Activated T-cell treated with anti-CD3 and anti-CD28 coated beads, Interleukin-2, amount 50 U/mL, for 72 hours (primary cell): ENCODE measurements around the gene DAP. TPM values are rescaled to one million over a fixed set of nuclear protein-coding genes. Genes with fewer than 3 reads are reported as not detected.

ENCODE experiments used
- ATAC-seq, 2 donors: fragments of 150-1000 bp; cut with Tn5 transposase; replicated peaks in 1 of 2; 2 replicates each; pipeline ENCODE4 v1.10.0; 2021; ENCODE audit warnings: moderate library complexity in 2 of 2, mild to moderate bottlenecking in 1 of 2
- DNase-seq, 2 donors: peaks; one replicate each; pipeline ENCODE4 v3.0.0; 2021 to 2022; ENCODE audit warnings: mixed read lengths in 1 of 2
- H3K27ac Mint-ChIP-seq: one replicate; pipeline ENCODE4 v1.8.0; 2022; ENCODE audit warnings: mild to moderate bottlenecking, moderate library complexity, mixed read lengths
- H3K27me3 Mint-ChIP-seq: one replicate; pipeline ENCODE4 v1.8.0; 2022; ENCODE audit warnings: low read depth, mixed read lengths
- H3K36me3 Mint-ChIP-seq, 2 donors: one replicate each; pipeline ENCODE4 v1.8.0; 2022; ENCODE audit warnings: mixed read lengths in 2 of 2, mild to moderate bottlenecking in 1 of 2; ENCODE audit not compliant: insufficient read depth in 2 of 2
- H3K4me1 Mint-ChIP-seq: one replicate; pipeline ENCODE4 v1.8.0; 2022; ENCODE audit warnings: low read depth, mixed read lengths
- H3K4me3 Mint-ChIP-seq, 2 donors: one replicate each; pipeline ENCODE4 v1.8.0; 2022; ENCODE audit warnings: mild to moderate bottlenecking in 2 of 2, mixed read lengths in 2 of 2, moderate library complexity in 2 of 2
- H3K9me3 Mint-ChIP-seq, 2 donors: one replicate each; pipeline ENCODE4 v1.8.0; 2022; ENCODE audit warnings: mixed read lengths in 2 of 2
- total RNA-seq, 2 donors: library from RNA; stranded (reverse); gene quantifications; one replicate each; pipeline ENCODE4 v1.2.3, GENCODE V29; 2022

Gene DAP
- total RNA-seq, 2 donors from 2014 or later = 55.9 to 61.6 TPM

GRCh38 chr5:10708189-10708944, 52.7 kb downstream of the DAP start:
- no peaks in the 10 kb centered on the region for H3K27me3 Mint-ChIP-seq
- no peak for ATAC-seq
- no peak for DNase-seq
- H3K4me3 Mint-ChIP-seq = no peak overlapping the region
- H3K9me3 Mint-ChIP-seq = no peaks in the 10 kb centered on the region
- no peak overlapping the region for H3K27ac Mint-ChIP-seq
- H3K36me3 Mint-ChIP-seq = no peaks in the 10 kb centered on the region
- H3K4me1 Mint-ChIP-seq = peaks cover 44% of the 10 kb centered on the region

DNA sequence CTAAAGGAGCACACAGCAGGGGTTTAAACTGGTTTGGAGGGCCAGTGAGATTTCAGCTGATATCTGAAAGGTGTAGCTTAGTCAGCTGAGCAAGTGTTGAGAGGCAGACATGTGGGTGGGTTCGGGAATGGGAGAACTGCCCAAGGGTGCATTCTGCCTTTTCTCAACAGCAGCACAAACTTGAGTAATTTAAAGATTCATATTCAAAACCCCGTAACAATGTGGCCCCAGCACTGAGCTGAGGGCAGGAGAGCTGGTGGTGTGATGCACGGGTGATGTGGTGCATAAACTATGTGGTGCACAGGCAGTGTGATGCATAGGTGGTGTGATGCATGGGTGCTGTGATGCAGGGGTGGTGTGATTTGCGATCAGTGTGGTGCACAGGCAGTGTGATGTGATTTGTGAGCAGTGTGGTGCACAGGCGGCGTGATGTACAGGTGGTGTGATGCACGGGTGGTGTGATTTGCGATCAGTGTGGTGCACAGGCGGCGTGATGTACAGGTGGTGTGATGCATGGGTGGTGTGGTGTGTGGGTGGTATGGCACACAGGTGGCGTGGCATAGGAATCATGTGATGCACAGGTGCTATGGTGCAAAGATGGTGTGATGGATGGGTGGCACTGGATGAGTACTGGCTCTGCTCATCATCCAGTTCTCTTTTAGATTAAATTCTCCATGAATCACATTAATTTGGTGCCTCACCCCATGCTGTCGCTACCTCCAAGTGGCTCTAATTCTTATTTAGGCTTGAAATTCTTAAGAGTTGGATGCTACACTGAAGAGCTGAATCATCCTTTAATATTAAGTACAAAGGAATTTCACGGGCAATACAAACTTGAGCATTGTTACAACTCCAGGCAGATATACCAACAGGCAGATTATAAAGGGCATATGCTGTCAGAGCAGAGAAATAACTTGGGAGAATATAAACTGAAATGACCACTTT, 53.6 kb downstream of the DAP start:
- no peaks in the 10 kb centered on the region for H3K27me3 Mint-ChIP-seq
- no peak overlapping the region for H3K27ac Mint-ChIP-seq
- DNase-seq (no peak), ATAC-seq (no peak)
- no peak overlapping the region for H3K4me3 Mint-ChIP-seq
- no peaks in the 10 kb centered on the region for H3K9me3 Mint-ChIP-seq
- no peaks in the 10 kb centered on the region for H3K36me3 Mint-ChIP-seq
- peaks cover 43% of the 10 kb centered on the region for H3K4me1 Mint-ChIP-seq

DNA sequence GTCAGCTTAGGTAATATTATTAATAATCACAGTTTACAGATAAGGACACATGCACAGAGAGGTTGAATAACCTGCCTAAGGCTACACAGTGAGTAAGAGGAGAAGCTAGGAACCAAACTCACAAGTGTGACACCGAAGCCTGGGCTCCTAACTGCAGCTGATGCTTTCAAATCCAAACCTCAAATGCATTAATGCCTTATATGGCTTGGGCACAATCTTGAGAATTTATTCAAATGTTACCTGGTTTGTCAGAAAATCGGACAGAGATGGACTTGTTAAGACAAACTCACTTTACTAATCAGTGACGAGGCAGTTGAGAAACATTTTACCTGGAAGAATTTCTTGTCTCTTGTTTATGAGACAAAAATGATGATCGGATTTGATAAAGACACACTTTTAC, 54.7 kb downstream of the DAP start:
- peaks cover 44% of the 10 kb centered on the region for H3K4me1 Mint-ChIP-seq
- no peaks in the 10 kb centered on the region for H3K9me3 Mint-ChIP-seq
- H3K27ac Mint-ChIP-seq = no peak overlapping the region
- ATAC-seq (no peak), DNase-seq (no peak)
- no peak overlapping the region for H3K4me3 Mint-ChIP-seq
- no peaks in the 10 kb centered on the region for H3K27me3 Mint-ChIP-seq
- H3K36me3 Mint-ChIP-seq = no peaks in the 10 kb centered on the region

- Mint-ChIP-seq H3K36me3 (no peaks in the 10 kb centered on the region), H3K27me3 (no peaks in the 10 kb centered on the region), H3K27ac (no peak overlapping the region), H3K9me3 (no peaks in the 10 kb centered on the region), H3K4me1 (peaks cover 44% of the 10 kb centered on the region), H3K4me3 (no peak overlapping the region)
- DNase-seq = no peak
- no peak for ATAC-seq
Observed at GRCh38 chr5:10705747-10706146, 55.3 kb downstream of the DAP start.

GRCh38 chr5:10704949-10705621, 55.9 kb downstream of the DAP start:
- Mint-ChIP-seq H3K27me3 (no peaks in the 10 kb centered on the region), H3K9me3 (no peaks in the 10 kb centered on the region), H3K36me3 (no peaks in the 10 kb centered on the region), H3K4me1 (peaks cover 48% of the 10 kb centered on the region), H3K4me3 (peak overlapping the region in 1 of 2 donors; percentile 17), H3K27ac (no peak overlapping the region)
- DNase-seq = no peak
- peak; percentile 13 to 59 for ATAC-seq

- H3K27me3 Mint-ChIP-seq = no peaks in the 10 kb centered on the region
- peaks cover 54% of the 10 kb centered on the region for H3K4me1 Mint-ChIP-seq
Observed at GRCh38 chr5:10703676-10704075, 57.4 kb downstream of the DAP start.

DNA sequence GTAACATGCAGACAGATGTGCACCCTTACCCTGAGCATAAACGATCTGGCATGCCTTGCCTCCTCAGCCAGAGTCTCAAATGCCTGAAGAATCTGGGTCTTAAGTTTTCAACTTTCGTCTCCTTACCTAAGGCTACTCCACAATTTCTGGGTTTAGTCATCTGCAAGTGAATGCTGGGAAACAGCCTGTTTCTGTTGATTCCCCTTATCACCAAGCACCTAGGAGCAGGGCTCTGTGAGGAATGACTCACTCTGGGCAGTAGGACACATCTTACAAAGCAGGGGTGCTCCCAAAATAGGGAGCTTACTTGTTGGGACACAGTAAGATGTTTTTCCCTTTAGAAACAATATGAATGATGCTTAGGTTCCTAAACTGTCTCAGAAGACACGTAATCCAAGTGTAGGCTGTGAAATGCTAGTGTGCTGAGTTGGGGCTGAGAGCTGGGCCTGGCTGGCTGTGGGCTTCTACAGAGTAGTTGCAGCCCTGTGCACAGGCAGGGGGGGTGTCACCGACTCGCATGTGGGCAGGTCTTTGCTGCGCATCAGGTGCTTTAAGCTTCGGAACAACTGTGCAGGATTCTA, 58.0 kb downstream of the DAP start:
- Mint-ChIP-seq H3K9me3 (no peaks in the 10 kb centered on the region), H3K36me3 (no peaks in the 10 kb centered on the region), H3K27me3 (no peaks in the 10 kb centered on the region), H3K27ac (no peak overlapping the region), H3K4me1 (peaks cover 54% of the 10 kb centered on the region), H3K4me3 (no peak overlapping the region)
- no peak for DNase-seq
- ATAC-seq = no peak

More at GRCh38 chr5:10703676-10704075, 57.4 kb downstream of the DAP start:
- Mint-ChIP-seq H3K36me3 (no peaks in the 10 kb centered on the region), H3K4me3 (no peak overlapping the region), H3K27ac (no peak overlapping the region), H3K9me3 (no peaks in the 10 kb centered on the region)
- no peak for ATAC-seq
- no peak for DNase-seq

DNA sequence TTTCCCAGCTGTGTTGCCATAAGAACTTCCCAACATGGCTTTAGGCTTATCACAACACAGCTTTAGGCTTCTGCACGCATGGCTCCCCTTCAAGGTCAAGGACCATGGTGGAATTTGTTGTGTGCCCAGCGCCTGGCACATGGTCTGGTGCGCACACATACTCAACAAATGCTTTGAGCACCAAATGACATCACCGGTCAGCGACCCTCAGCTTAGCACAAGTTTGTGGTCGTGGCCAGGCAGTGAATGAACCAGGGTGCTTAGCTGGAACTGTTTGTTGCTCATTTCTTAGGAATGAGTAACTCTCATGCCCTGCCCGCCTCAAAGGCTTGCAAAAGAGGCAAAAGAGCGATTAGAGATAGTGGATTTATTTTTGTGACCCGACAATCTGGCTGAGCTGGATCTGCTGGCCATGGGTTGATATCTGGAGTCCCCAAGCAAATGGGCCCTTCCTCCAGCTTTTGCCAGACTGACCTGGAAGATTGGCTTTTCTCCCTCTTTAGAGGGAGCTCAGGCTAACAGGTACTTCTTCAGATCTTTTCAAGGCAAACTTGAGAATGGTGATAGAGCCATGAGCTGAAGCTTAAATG, 58.9 kb downstream of the DAP start:
- Mint-ChIP-seq H3K4me3 (no peak overlapping the region), H3K9me3 (no peaks in the 10 kb centered on the region), H3K4me1 (peaks cover 50% of the 10 kb centered on the region), H3K27ac (no peak overlapping the region), H3K27me3 (no peaks in the 10 kb centered on the region), H3K36me3 (no peaks in the 10 kb centered on the region)
- DNase-seq = no peak
- ATAC-seq = peak in 1 of 2 donors; percentile 47

- peak in 1 of 2 donors; percentile 35 for ATAC-seq
- H3K4me1 Mint-ChIP-seq = peaks cover 52% of the 10 kb centered on the region
Observed at GRCh38 chr5:10701567-10702039, 59.4 kb downstream of the DAP start.

DNA sequence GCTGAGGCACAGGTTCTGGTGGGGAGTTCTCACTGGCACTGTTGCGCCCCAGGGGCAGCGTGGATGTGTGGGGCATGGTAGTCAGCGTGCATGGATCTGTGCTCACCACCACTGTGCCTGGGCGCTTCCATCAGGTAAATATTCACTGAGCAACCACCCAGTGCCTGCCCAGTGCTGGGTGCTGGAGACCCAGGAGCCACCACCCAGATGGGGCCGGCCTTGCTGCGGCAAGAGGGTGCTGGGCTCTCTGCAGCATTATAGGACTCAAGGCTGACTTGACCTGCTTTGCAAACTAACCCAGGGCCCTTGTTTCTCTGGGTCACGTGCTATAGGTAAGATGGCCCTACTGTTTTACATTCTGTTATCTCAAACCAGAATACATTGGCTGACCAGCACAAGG, 60.5 kb downstream of the DAP start:
- no peak overlapping the region for H3K27ac Mint-ChIP-seq
- no peaks in the 10 kb centered on the region for H3K27me3 Mint-ChIP-seq
- DNase-seq (no peak), ATAC-seq (no peak)
- H3K4me3 Mint-ChIP-seq = no peak overlapping the region
- H3K36me3 Mint-ChIP-seq = no peaks in the 10 kb centered on the region
- no peaks in the 10 kb centered on the region for H3K9me3 Mint-ChIP-seq
- H3K4me1 Mint-ChIP-seq = peaks cover 52% of the 10 kb centered on the region

More at GRCh38 chr5:10701567-10702039, 59.4 kb downstream of the DAP start:
- peak; percentile 40 to 46 for DNase-seq
- Mint-ChIP-seq H3K27me3 (no peaks in the 10 kb centered on the region), H3K9me3 (no peaks in the 10 kb centered on the region), H3K27ac (no peak overlapping the region), H3K4me3 (no peak overlapping the region), H3K36me3 (no peaks in the 10 kb centered on the region)

DNA sequence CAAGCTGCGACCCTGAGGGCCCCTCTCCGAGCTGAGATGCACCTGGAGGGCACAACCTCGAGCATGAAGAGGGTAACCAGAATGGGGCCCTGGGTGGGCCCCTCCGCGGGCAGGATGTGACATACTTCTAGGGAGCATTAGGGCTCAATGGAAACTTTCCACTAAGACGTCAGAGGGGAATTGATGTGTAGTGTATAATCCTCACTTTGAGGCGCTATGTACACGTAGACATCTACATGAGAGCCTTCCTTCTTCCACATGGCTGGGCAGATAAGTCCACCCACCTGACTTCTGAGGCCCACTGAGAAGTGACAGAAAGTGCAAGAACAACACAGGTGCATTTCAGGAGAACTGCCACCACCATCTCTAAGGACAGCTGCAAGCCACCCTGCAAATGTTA, 61.0 kb downstream of the DAP start:
- no peak for ATAC-seq
- DNase-seq = no peak
- Mint-ChIP-seq H3K4me1 (peaks cover 46% of the 10 kb centered on the region), H3K36me3 (no peaks in the 10 kb centered on the region), H3K27ac (no peak overlapping the region), H3K4me3 (no peak overlapping the region), H3K9me3 (no peaks in the 10 kb centered on the region), H3K27me3 (no peaks in the 10 kb centered on the region)

GRCh38 chr5:10699281-10699874, 61.7 kb downstream of the DAP start:
- H3K27me3 Mint-ChIP-seq = no peaks in the 10 kb centered on the region
- peaks cover 40% of the 10 kb centered on the region for H3K4me1 Mint-ChIP-seq
- DNase-seq = no peak
- no peak overlapping the region for H3K27ac Mint-ChIP-seq
- H3K9me3 Mint-ChIP-seq = no peaks in the 10 kb centered on the region
- ATAC-seq = no peak
- no peaks in the 10 kb centered on the region for H3K36me3 Mint-ChIP-seq
- H3K4me3 Mint-ChIP-seq = no peak overlapping the region
